Measurements from ENCODE around the gene POLN.

Gene POLN

DNA sequence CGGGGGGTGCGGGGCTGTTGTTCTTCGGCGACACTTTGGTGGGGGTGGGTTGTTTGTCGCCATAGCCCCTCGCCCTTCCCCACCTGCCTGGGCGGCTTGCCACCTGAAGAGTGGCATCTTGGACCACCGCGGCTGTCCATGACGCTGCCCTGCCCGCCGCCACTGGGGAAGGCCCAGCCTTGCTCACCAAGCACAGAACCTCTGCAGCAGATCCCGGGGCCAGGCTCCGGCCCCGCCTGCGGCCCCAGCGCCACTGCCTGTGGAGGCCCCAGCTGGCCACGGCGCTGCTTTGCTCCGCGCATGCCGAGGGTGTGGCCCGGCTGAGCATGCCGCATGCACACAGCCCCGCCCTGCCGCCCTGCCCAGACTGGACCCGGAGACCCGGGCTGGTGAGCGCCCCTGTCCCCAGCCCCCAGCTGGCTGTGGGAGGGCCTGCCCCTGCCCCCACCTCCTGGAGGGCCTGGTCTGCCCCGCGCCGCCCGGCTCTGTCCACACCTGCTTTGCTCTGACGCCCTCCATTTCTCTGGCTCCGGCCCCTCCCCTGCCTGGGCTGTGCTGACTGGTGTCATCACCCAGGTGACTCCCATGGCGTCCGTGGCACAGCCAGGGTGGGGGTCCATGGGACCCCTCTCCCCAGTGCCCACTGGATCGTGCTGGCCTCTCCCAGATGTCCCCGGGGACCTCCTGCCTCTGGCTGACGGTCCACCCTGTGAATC lies 177.5 kb downstream of the POLN start:
- TF ChIP-seq, protein P1, sequence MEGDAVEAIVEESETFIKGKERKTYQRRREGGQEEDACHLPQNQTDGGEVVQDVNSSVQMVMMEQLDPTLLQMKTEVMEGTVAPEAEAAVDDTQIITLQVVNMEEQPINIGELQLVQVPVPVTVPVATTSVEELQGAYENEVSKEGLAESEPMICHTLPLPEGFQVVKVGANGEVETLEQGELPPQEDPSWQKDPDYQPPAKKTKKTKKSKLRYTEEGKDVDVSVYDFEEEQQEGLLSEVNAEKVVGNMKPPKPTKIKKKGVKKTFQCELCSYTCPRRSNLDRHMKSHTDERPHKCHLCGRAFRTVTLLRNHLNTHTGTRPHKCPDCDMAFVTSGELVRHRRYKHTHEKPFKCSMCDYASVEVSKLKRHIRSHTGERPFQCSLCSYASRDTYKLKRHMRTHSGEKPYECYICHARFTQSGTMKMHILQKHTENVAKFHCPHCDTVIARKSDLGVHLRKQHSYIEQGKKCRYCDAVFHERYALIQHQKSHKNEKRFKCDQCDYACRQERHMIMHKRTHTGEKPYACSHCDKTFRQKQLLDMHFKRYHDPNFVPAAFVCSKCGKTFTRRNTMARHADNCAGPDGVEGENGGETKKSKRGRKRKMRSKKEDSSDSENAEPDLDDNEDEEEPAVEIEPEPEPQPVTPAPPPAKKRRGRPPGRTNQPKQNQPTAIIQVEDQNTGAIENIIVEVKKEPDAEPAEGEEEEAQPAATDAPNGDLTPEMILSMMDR (IDR thresholded peaks at IDR 0.05; ENCODE audit: borderline replicate concordance, control extremely low read depth, extremely low read depth, insufficient read depth, missing control alignments), result no peak
- no peak for DNase-seq (ENCODE audit: low spot score)
- in situ Hi-C loops (cut with MboI; ENCODE audit: low sequenced_read_pairs, unreplicated experiment), result no loop called here

DNA sequence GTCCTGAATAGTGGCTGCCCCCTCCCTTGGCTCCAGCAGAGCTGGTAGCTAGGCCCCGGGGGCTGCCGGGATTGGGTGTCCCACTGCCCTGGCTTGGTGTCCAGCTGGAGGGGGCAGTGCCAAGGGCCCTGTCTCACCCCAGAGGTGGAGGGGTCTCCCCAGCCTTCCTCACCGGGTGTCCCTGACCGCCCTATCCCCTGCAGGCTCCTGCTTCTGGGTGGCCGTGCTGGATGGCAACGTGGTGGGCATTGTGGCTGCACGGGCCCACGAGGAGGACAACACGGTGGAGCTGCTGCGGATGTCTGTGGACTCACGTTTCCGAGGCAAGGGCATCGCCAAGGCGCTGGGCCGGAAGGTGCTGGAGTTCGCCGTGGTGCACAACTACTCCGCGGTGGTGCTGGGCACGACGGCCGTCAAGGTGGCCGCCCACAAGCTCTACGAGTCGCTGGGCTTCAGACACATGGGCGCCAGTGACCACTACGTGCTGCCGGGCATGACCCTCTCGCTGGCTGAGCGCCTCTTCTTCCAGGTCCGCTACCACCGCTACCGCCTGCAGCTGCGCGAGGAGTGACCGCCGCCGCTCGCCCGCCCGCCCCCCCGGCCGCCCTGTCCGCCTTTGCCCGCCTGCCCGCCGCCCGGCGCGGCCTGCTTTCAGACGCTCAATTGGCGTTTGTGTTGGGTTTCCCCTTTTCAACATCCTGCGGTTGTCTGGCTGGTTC lies 178.2 kb downstream of the POLN start:
- DNase-seq (ENCODE audit: low spot score), result no peak
- in situ Hi-C loops (cut with MboI; ENCODE audit: low sequenced_read_pairs, unreplicated experiment), result no loop called here
- TF ChIP-seq, protein P1 (IDR thresholded peaks at IDR 0.05; ENCODE audit: borderline replicate concordance, control extremely low read depth, extremely low read depth, insufficient read depth, missing control alignments), result no peak

DNA sequence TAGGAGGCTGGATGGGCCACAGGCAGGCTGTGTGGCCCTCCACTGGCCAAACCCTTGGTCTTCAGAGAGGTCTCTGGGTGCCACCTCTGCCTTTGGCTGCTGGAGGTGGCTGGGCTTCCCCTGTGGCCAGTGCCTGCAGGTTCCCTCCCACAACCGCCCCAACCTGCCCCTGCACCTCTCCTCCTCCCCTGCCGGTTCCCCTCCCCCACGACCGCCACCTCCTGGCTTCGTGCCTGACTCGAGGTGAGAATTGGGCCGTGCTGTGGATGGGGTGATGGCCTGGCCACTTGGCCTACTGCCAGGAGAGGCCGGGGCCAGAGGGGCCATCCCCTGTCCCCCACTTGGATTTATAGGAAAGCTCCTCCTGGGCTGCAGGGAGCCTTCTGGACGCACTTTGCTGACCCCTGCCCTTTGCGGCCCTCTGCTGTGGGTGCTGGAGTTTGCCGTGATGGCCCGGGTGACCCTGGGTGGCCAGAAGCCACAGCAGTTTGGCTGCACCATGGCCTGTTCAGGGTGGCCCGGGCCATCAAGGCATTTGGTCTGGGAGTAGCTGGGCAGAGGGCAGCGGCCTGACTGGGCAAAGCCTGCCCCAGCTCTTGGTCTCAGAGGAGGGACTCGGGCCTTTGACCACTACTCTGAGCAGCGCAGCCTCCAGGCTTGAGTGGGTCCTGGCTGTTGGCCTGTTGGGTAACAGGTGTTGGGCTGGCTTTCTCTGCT lies 179.0 kb downstream of the POLN start:
- TF ChIP-seq, protein P1 (IDR thresholded peaks at IDR 0.05; ENCODE audit: borderline replicate concordance, control extremely low read depth, extremely low read depth, insufficient read depth, missing control alignments), result no peak
- in situ Hi-C loops (cut with MboI; ENCODE audit: low sequenced_read_pairs, unreplicated experiment), result no loop called here
- DNase-seq (ENCODE audit: low spot score), result no peak

DNA sequence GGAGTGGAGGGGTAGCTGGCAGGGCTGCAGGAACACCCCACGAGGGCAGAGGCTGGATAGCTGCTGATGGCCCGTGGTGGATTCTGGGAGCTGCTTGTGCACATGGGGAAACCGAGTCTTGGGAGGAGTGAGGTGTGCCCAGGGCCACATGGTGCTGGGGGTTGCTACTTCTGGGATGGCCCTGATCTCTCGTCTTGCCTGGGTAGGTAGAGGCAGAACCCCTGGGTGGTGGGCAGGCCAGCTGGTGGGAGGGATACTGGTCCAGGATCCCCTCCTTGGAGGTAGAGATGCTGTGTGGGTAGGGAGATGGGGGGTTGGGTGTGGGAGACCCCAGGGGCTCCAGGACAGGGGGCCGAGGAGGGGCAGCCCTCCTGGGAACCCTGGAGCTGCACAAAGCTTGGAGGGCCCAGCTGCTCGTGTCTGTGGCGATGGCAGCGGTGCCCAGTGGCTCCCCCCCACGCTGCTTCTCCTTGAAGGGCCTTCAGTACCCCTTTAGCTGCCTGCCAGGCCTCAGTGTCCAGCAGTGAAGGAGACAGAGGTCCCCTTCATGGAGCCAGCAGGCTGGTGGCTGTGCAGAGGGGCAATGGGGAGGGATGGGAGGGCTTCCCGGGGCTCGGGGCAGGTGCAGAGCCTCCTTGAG lies 179.6 kb downstream of the POLN start:
- DNase-seq (ENCODE audit: low spot score), result no peak
- in situ Hi-C loops (cut with MboI; ENCODE audit: low sequenced_read_pairs, unreplicated experiment), result no loop called here
- TF ChIP-seq, protein P1 (IDR thresholded peaks at IDR 0.05; ENCODE audit: borderline replicate concordance, control extremely low read depth, extremely low read depth, insufficient read depth, missing control alignments), result no peak

DNA sequence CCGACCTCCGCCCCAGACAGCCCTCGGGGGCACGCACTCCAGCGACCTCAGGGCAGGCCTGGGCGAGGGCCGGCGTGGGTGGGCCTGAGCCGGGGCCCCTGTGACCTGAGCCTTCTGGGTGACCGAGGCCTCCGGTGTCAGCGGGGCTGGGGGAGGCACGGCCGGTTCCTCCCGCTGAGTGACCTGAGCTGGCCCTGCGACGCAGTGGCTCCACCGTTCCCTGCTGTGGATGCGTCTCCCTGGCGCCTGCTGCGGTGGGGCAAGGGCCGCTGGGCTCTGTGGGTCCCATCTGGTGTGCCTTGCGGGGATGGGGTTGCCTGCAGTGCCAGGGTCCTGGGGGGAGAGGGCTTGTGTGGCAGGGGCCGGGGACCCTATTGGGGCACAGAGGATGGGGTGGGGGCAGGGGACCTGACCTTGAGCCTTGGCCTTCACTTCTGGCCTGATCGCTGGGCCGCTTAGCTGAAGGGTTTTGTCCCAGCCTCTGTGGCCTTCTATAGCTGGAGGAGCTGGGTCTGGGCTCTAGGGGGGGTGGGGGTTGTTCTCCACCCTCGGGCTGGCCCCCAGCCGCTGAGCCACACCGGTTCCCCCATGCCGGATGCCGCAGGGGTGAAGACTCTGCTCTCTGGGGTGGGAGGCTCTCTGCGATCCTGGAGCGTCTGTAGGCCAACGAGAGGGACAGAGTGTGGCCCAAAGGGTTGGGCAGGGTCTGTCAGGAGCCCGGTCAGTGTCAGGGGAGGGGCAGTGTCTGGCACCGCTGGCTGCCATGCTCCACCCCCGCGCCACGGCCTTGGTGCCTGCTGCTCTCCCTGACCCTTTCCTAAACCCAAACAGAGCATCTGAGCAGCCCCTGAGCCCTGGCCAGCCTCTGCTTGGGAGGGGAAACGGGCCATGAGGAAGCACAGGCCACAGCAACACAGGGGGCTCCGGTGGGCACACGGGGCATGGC lies 180.5 kb downstream of the POLN start:
- no peak for DNase-seq (ENCODE audit: low spot score)
- TF ChIP-seq, protein P1 (IDR thresholded peaks at IDR 0.05; ENCODE audit: borderline replicate concordance, control extremely low read depth, extremely low read depth, insufficient read depth, missing control alignments), result no peak
- in situ Hi-C loops (cut with MboI; ENCODE audit: low sequenced_read_pairs, unreplicated experiment), result no loop called here

Data from GM13976 (cell line).